Rectal smooth muscle tissue (tissue), 1 donor: Measurements from ENCODE around the gene OCLN.
"Not testable (repeated sequence)": the region's sequence is repeated elsewhere in the genome, so short reads cannot be mapped to it uniquely, and the experiment has no call there.

Experiments used
- H3K27ac ChIP-seq: one replicate; pipeline ENCODE4 v1.7.0; 2013; ENCODE audit warnings: low read depth, low read length, inconsistent platforms
- H3K27me3 ChIP-seq: one replicate; pipeline ENCODE4 v1.7.0; 2013; ENCODE audit warnings: low read length; ENCODE audit not compliant: control insufficient read depth, insufficient read depth
- H3K36me3 ChIP-seq: one replicate; pipeline ENCODE4 v1.7.0; 2013; ENCODE audit warnings: low read length; ENCODE audit not compliant: control insufficient read depth, insufficient read depth
- H3K4me1 ChIP-seq: one replicate; pipeline ENCODE4 v1.7.0; 2013; ENCODE audit warnings: low read length; ENCODE audit not compliant: control insufficient read depth, insufficient read depth
- H3K4me3 ChIP-seq: one replicate; pipeline ENCODE4 v1.7.0; 2013; ENCODE audit warnings: low read length
- H3K9ac ChIP-seq: one replicate; pipeline ENCODE4 v1.7.0; 2013; ENCODE audit warnings: low read length

Gene OCLN

GRCh38 chr5:69516769-69517168, 24.2 kb downstream of the OCLN start:
- no peaks in the 10 kb centered on the region for H3K27me3 ChIP-seq
- H3K4me1 ChIP-seq = no peaks in the 10 kb centered on the region
- no peaks in the 10 kb centered on the region for H3K36me3 ChIP-seq
- no peak overlapping the region for H3K4me3 ChIP-seq
- no peak overlapping the region for H3K27ac ChIP-seq
- H3K9ac ChIP-seq = no peak overlapping the region

- no peak overlapping the region for H3K9ac ChIP-seq
- H3K27ac ChIP-seq = no peak overlapping the region
- no peak overlapping the region for H3K4me3 ChIP-seq
- H3K27me3 ChIP-seq = no peaks in the 10 kb centered on the region
- no peaks in the 10 kb centered on the region for H3K4me1 ChIP-seq
- H3K36me3 ChIP-seq = no peaks in the 10 kb centered on the region
Observed at GRCh38 chr5:69517763-69518212, 25.2 kb downstream of the OCLN start.

GRCh38 chr5:69519285-69519684, 26.7 kb downstream of the OCLN start:
- Histone ChIP-seq H3K27me3 (no peaks in the 10 kb centered on the region), H3K36me3 (no peaks in the 10 kb centered on the region), H3K9ac (no peak overlapping the region), H3K4me3 (no peak overlapping the region), H3K27ac (no peak overlapping the region), H3K4me1 (no peaks in the 10 kb centered on the region)

GRCh38 chr5:69522035-69522434, 29.4 kb downstream of the OCLN start:
- Histone ChIP-seq H3K4me3 (no peak overlapping the region), H3K9ac (no peak overlapping the region), H3K27me3 (no peaks in the 10 kb centered on the region), H3K36me3 (no peaks in the 10 kb centered on the region), H3K27ac (no peak overlapping the region), H3K4me1 (no peaks in the 10 kb centered on the region)

GRCh38 chr5:69525490-69525889, 32.9 kb downstream of the OCLN start:
- H3K27me3 ChIP-seq = no peaks in the 10 kb centered on the region
- H3K36me3 ChIP-seq = no peaks in the 10 kb centered on the region
- no peak overlapping the region for H3K27ac ChIP-seq
- no peaks in the 10 kb centered on the region for H3K4me1 ChIP-seq
- no peak overlapping the region for H3K4me3 ChIP-seq
- no peak overlapping the region for H3K9ac ChIP-seq

GRCh38 chr5:69526660-69527059, 34.1 kb downstream of the OCLN start:
- Histone ChIP-seq H3K9ac (no peak overlapping the region), H3K27me3 (no peaks in the 10 kb centered on the region), H3K36me3 (no peaks in the 10 kb centered on the region), H3K27ac (no peak overlapping the region), H3K4me1 (no peaks in the 10 kb centered on the region), H3K4me3 (no peak overlapping the region)

GRCh38 chr5:69527128-69527770, 34.7 kb downstream of the OCLN start:
- Histone ChIP-seq H3K36me3 (no peaks in the 10 kb centered on the region), H3K4me1 (no peaks in the 10 kb centered on the region), H3K9ac (no peak overlapping the region), H3K4me3 (no peak overlapping the region), H3K27ac (no peak overlapping the region), H3K27me3 (no peaks in the 10 kb centered on the region)

GRCh38 chr5:69528035-69528434, 35.4 kb downstream of the OCLN start:
- Histone ChIP-seq H3K9ac (no peak overlapping the region), H3K4me1 (no peaks in the 10 kb centered on the region), H3K36me3 (no peaks in the 10 kb centered on the region), H3K27me3 (no peaks in the 10 kb centered on the region), H3K27ac (no peak overlapping the region), H3K4me3 (no peak overlapping the region)

GRCh38 chr5:69528609-69529008, 36.0 kb downstream of the OCLN start:
- H3K36me3 ChIP-seq = no peaks in the 10 kb centered on the region
- H3K27ac ChIP-seq = no peak overlapping the region

GRCh38 chr5:69530561-69531405, 38.2 kb downstream of the OCLN start:
- H3K4me3 ChIP-seq = no peak overlapping the region
- no peak overlapping the region for H3K27ac ChIP-seq
- H3K4me1 ChIP-seq = no peaks in the 10 kb centered on the region
- no peaks in the 10 kb centered on the region for H3K36me3 ChIP-seq
- H3K9ac ChIP-seq = no peak overlapping the region
- H3K27me3 ChIP-seq = no peaks in the 10 kb centered on the region

More at GRCh38 chr5:69528609-69529008, 36.0 kb downstream of the OCLN start:
- Histone ChIP-seq H3K9ac (no peak overlapping the region), H3K4me1 (no peaks in the 10 kb centered on the region), H3K4me3 (no peak overlapping the region), H3K27me3 (no peaks in the 10 kb centered on the region)

GRCh38 chr5:69531406-69531801, 38.8 kb downstream of the OCLN start:
- Histone ChIP-seq H3K9ac (no peak overlapping the region), H3K4me3 (no peak overlapping the region), H3K27me3 (no peaks in the 10 kb centered on the region), H3K36me3 (no peaks in the 10 kb centered on the region), H3K27ac (no peak overlapping the region), H3K4me1 (no peaks in the 10 kb centered on the region)

GRCh38 chr5:69537911-69538310, 45.3 kb downstream of the OCLN start:
- not testable (repeated sequence) for H3K27ac ChIP-seq, H3K4me1 ChIP-seq, H3K9ac ChIP-seq, H3K36me3 ChIP-seq, H3K4me3 ChIP-seq, H3K27me3 ChIP-seq

GRCh38 chr5:69538735-69539134, 46.1 kb downstream of the OCLN start:
- H3K4me1 ChIP-seq, H3K27ac ChIP-seq, H3K9ac ChIP-seq: not testable (repeated sequence)

More at GRCh38 chr5:69538735-69539134, 46.1 kb downstream of the OCLN start:
- not testable (repeated sequence) for H3K4me3 ChIP-seq, H3K36me3 ChIP-seq, H3K27me3 ChIP-seq
